ENCODE results near the gene CDH6. TPM values are rescaled to one million over a fixed set of nuclear protein-coding genes. Genes with fewer than 3 reads are reported as not detected.
A peak's percentile ranks its signal among the peaks of the same experiment; 100 is the strongest.

CDH6 gene
- total RNA-seq, 1 donor from 2014 or later = 127 TPM

- no peaks in the 10 kb centered on the region for H3K27me3 Mint-ChIP-seq
- no peak overlapping the region for H3K27ac Mint-ChIP-seq
- no peaks in the 10 kb centered on the region for H3K9me3 Mint-ChIP-seq
- H3K36me3 Mint-ChIP-seq = no peaks in the 10 kb centered on the region
- no peak for TF ChIP-seq CTCF (conservative IDR thresholded peaks at IDR 0.05)
- no peak for DNase-seq (ENCODE audit: extremely low spot score, unreplicated experiment)
- H3K4me3 Mint-ChIP-seq = no peak overlapping the region
- H3K4me1 Mint-ChIP-seq (ENCODE audit: unreplicated experiment) = peaks cover 4% of the 10 kb centered on the region
These were observed 74.8 kb downstream of the CDH6 start for GRCh38 chr5:31268256-31268655.

GRCh38 chr5:31268686-31269085 is 75.2 kb downstream of the CDH6 start:
- Mint-ChIP-seq H3K27me3 (no peaks in the 10 kb centered on the region), H3K4me3 (no peak overlapping the region), H3K4me1 (ENCODE audit: unreplicated experiment) (peaks cover 4% of the 10 kb centered on the region), H3K36me3 (no peaks in the 10 kb centered on the region), H3K27ac (no peak overlapping the region), H3K9me3 (no peaks in the 10 kb centered on the region)
- no peak for TF ChIP-seq CTCF (conservative IDR thresholded peaks at IDR 0.05)
- DNase-seq (ENCODE audit: extremely low spot score, unreplicated experiment) = no peak

GRCh38 chr5:31269259-31269658 is 75.8 kb downstream of the CDH6 start:
- no peaks in the 10 kb centered on the region for H3K27me3 Mint-ChIP-seq
- no peaks in the 10 kb centered on the region for H3K9me3 Mint-ChIP-seq
- no peak overlapping the region for H3K27ac Mint-ChIP-seq
- H3K4me3 Mint-ChIP-seq = no peak overlapping the region
- no peaks in the 10 kb centered on the region for H3K36me3 Mint-ChIP-seq
- no peak for TF ChIP-seq CTCF (conservative IDR thresholded peaks at IDR 0.05)
- H3K4me1 Mint-ChIP-seq (ENCODE audit: unreplicated experiment) = peaks cover 4% of the 10 kb centered on the region
- DNase-seq (ENCODE audit: extremely low spot score, unreplicated experiment) = no peak

GRCh38 chr5:31270396-31270795 is 76.9 kb downstream of the CDH6 start:
- no peaks in the 10 kb centered on the region for H3K27me3 Mint-ChIP-seq
- no peak overlapping the region for H3K27ac Mint-ChIP-seq
- peak; percentile 85 for TF ChIP-seq CTCF (conservative IDR thresholded peaks at IDR 0.05)
- H3K4me1 Mint-ChIP-seq (ENCODE audit: unreplicated experiment) = no peaks in the 10 kb centered on the region
- H3K36me3 Mint-ChIP-seq = no peaks in the 10 kb centered on the region
- H3K9me3 Mint-ChIP-seq = no peaks in the 10 kb centered on the region
- H3K4me3 Mint-ChIP-seq = no peak overlapping the region
- DNase-seq (ENCODE audit: extremely low spot score, unreplicated experiment) = no peak

- H3K27me3 Mint-ChIP-seq = no peaks in the 10 kb centered on the region
- H3K36me3 Mint-ChIP-seq = no peaks in the 10 kb centered on the region
- no peak overlapping the region for H3K4me3 Mint-ChIP-seq
- no peaks in the 10 kb centered on the region for H3K9me3 Mint-ChIP-seq
- TF ChIP-seq CTCF (conservative IDR thresholded peaks at IDR 0.05) = no peak
- no peak overlapping the region for H3K27ac Mint-ChIP-seq
- DNase-seq (ENCODE audit: extremely low spot score, unreplicated experiment) = no peak
- no peaks in the 10 kb centered on the region for H3K4me1 Mint-ChIP-seq (ENCODE audit: unreplicated experiment)
These were observed 78.1 kb downstream of the CDH6 start for GRCh38 chr5:31271567-31271966.

- Mint-ChIP-seq H3K4me1 (ENCODE audit: unreplicated experiment) (no peaks in the 10 kb centered on the region), H3K9me3 (no peaks in the 10 kb centered on the region), H3K27me3 (no peaks in the 10 kb centered on the region), H3K4me3 (no peak overlapping the region), H3K27ac (no peak overlapping the region), H3K36me3 (no peaks in the 10 kb centered on the region)
- no peak for DNase-seq (ENCODE audit: extremely low spot score, unreplicated experiment)
- no peak for TF ChIP-seq CTCF (conservative IDR thresholded peaks at IDR 0.05)
These were observed 79.7 kb downstream of the CDH6 start for GRCh38 chr5:31273161-31273560.
